OCI-LY3 (cell line): ENCODE results near the gene TNRC6C.

Experiments used
- EZH2phosphoT487 ChIP-seq: fragments of 200-600 bp; shearing (Covaris generic); IDR thresholded peaks from 2 replicates; pipeline ENCODE4 v1.6.1; 2018; ENCODE audit warnings: antibody characterized with exemption, mixed run types, low read depth
- TF ChIP-seq, protein P1 (sequence below): fragments of 200-600, 300-600 bp; sonication (generic); IDR thresholded peaks from 2 replicates; pipeline ENCODE4 v1.5.1; 2014; ENCODE audit warnings: antibody characterized with exemption, low read length, low read depth

DNA sequence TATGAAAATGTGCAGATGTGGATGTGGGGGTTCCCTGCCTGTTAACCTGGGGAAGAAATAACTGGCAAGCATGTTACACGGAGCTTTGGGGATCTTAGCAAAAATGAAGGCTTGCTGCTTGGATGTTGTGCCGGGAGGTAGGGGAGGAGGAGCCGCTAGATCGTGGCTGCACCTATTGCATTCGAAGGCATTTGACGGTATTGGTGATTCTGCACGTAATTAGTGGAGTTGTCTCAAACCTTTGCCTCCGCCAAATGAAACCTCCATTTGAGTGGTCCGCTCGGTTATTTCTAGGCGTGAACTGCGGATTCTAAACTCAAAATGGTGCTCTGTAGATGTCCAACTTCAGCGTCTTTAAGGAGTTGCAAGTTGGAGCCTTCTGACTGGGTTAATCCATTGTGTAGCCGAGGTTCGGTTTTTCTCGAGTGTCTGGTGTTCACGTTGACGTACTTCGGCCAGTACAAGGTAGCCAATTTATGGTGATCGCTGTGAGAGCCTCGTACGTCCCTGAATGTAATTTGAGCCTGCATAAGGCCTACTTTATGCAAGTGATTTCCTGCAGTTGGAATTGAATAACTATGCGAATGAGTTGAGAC, 1.5 kb downstream of the TNRC6C start:
- TF ChIP-seq, protein P1, sequence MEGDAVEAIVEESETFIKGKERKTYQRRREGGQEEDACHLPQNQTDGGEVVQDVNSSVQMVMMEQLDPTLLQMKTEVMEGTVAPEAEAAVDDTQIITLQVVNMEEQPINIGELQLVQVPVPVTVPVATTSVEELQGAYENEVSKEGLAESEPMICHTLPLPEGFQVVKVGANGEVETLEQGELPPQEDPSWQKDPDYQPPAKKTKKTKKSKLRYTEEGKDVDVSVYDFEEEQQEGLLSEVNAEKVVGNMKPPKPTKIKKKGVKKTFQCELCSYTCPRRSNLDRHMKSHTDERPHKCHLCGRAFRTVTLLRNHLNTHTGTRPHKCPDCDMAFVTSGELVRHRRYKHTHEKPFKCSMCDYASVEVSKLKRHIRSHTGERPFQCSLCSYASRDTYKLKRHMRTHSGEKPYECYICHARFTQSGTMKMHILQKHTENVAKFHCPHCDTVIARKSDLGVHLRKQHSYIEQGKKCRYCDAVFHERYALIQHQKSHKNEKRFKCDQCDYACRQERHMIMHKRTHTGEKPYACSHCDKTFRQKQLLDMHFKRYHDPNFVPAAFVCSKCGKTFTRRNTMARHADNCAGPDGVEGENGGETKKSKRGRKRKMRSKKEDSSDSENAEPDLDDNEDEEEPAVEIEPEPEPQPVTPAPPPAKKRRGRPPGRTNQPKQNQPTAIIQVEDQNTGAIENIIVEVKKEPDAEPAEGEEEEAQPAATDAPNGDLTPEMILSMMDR: no peak
- no peak for TF ChIP-seq EZH2phosphoT487
